AG04450 (cell line): ENCODE measurements around the gene AGO4. TPM values are rescaled to one million over a fixed set of nuclear protein-coding genes. Genes with fewer than 3 reads are reported as not detected.

Experiments
- CTCF ChIA-PET: fragments of 300-600, 350-600 bp; formaldehyde crosslinking; extraction: SDS; loops from one replicate; lab custom pipeline; 2022; ENCODE audit warnings: antibody characterized with exemption, inconsistent platforms; lab: Charles Lee
- POLR2A ChIA-PET: fragments of 350-600 bp; formaldehyde crosslinking; extraction: SDS; loops from one replicate; lab custom pipeline; 2021; ENCODE audit warnings: antibody characterized with exemption, inconsistent platforms; lab: Yijun Ruan, JAX
- DNase-seq: peaks from one replicate; pipeline ENCODE4 v3.0.0-alpha.2; 2011; ENCODE audit warnings: low read depth, low spot score
- H3K27ac ChIP-seq: one replicate; pipeline ENCODE4 v1.5.1; 2012; ENCODE audit warnings: low read depth, low read length, control low read depth
- H3K27me3 ChIP-seq: one replicate; pipeline ENCODE4 v1.6.0; 2012; ENCODE audit warnings: low read length; ENCODE audit not compliant: control insufficient read depth, insufficient read depth
- H3K4me3 ChIP-seq: 2 replicates; pipeline ENCODE4 v1.5.1; 2011; ENCODE audit warnings: mild to moderate bottlenecking, low read depth, low read length, control low read depth
- H3K9me3 ChIP-seq: 2 replicates; pipeline ENCODE4 v1.5.1; 2012; ENCODE audit warnings: low read length; ENCODE audit not compliant: control insufficient read depth, insufficient read depth
- polyA plus RNA-seq: library from polyadenylated mRNA; depleted of rRNA; stranded (reverse); fragments of >200 nt; gene quantifications from 2 replicates; pipeline ENCODE4 v1.2.3, GENCODE V29; 2011
- TF ChIP-seq, protein P1 (sequence below): IDR thresholded peaks from 2 replicates; pipeline ENCODE4 v1.5.1; 2011; ENCODE audit warnings: low read depth, low read length, control low read depth, inconsistent platforms

The AGO4 gene
- polyA plus RNA-seq, 1 experiment: 9.1 TPM

GRCh38 chr1:35834218-35834617, 26.4 kb downstream of the AGO4 start:
- Histone ChIP-seq H3K9me3 (no peaks in the 10 kb centered on the region), H3K27ac (no peak overlapping the region), H3K27me3 (no peaks in the 10 kb centered on the region), H3K4me3 (no peak overlapping the region)
- TF ChIP-seq, protein P1, sequence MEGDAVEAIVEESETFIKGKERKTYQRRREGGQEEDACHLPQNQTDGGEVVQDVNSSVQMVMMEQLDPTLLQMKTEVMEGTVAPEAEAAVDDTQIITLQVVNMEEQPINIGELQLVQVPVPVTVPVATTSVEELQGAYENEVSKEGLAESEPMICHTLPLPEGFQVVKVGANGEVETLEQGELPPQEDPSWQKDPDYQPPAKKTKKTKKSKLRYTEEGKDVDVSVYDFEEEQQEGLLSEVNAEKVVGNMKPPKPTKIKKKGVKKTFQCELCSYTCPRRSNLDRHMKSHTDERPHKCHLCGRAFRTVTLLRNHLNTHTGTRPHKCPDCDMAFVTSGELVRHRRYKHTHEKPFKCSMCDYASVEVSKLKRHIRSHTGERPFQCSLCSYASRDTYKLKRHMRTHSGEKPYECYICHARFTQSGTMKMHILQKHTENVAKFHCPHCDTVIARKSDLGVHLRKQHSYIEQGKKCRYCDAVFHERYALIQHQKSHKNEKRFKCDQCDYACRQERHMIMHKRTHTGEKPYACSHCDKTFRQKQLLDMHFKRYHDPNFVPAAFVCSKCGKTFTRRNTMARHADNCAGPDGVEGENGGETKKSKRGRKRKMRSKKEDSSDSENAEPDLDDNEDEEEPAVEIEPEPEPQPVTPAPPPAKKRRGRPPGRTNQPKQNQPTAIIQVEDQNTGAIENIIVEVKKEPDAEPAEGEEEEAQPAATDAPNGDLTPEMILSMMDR: no peak
- no peak for DNase-seq
- ChIA-PET POLR2A (no interaction called here), CTCF (interaction anchor here (0.7 kb wide), 1 partner anchor 77 kb away, joined by 3 read pairs; no protein-coding TSS in a partner anchor)

DNA sequence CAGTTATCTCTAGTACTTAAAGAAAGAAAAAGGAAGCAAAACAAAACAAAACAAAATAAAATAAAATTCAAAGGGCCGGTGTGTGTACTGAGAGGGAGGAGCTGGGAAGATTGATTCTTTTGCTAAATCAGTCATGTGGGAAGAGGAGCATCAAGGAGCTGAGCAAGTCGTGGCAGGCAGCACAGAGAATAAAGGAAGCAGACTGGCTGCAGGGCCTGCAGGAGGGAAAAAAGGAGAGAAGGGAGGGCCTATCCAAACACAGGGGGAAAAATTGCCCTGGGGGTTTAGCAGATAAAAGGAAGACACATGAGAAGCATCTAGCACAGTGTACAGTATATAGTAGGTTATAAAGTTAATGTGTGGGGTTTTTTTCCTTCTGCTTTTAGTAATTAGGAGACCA, 27.6 kb downstream of the AGO4 start:
- H3K4me3 ChIP-seq: no peak overlapping the region
- CTCF ChIA-PET: no interaction called here
- TF ChIP-seq, protein P1: no peak
- H3K27ac ChIP-seq: no peak overlapping the region
- H3K9me3 ChIP-seq: no peaks in the 10 kb centered on the region
- no peaks in the 10 kb centered on the region for H3K27me3 ChIP-seq
- DNase-seq: no peak
- POLR2A ChIA-PET: no interaction called here

- ChIA-PET POLR2A (no interaction called here), CTCF (no interaction called here)
- TF ChIP-seq, protein P1: no peak
- no peak overlapping the region for H3K4me3 ChIP-seq
- no peaks in the 10 kb centered on the region for H3K27me3 ChIP-seq
- no peak overlapping the region for H3K27ac ChIP-seq
- H3K9me3 ChIP-seq: no peaks in the 10 kb centered on the region
- DNase-seq: no peak
These were observed 28.9 kb downstream of the AGO4 start for GRCh38 chr1:35836734-35837133.

- no peak for DNase-seq
- H3K27ac ChIP-seq: no peak overlapping the region
These were observed 31.0 kb downstream of the AGO4 start for GRCh38 chr1:35838693-35839245.

GRCh38 chr1:35844826-35845225, 37.0 kb downstream of the AGO4 start:
- no peak for DNase-seq
- Histone ChIP-seq H3K27ac (no peak overlapping the region), H3K4me3 (no peak overlapping the region), H3K9me3 (no peaks in the 10 kb centered on the region), H3K27me3 (no peaks in the 10 kb centered on the region)
- POLR2A ChIA-PET: no interaction called here
- CTCF ChIA-PET: no interaction called here
- TF ChIP-seq, protein P1: no peak

More at GRCh38 chr1:35838693-35839245, 31.0 kb downstream of the AGO4 start:
- H3K27me3 ChIP-seq: no peaks in the 10 kb centered on the region
- no peaks in the 10 kb centered on the region for H3K9me3 ChIP-seq
- POLR2A ChIA-PET: no interaction called here
- no peak overlapping the region for H3K4me3 ChIP-seq
- TF ChIP-seq, protein P1: no peak
- CTCF ChIA-PET: no interaction called here
